Glutamatergic neuron (in vitro differentiated cells): ENCODE results near the gene KDM3A. TPM values are rescaled to one million over a fixed set of nuclear protein-coding genes. Genes with fewer than 3 reads are reported as not detected.

Experiments
- DNase-seq: peaks from one replicate; pipeline ENCODE4 v3.0.0; 2022
- H3K27ac Mint-ChIP-seq: one replicate; pipeline ENCODE4 v1.8.0; 2020; ENCODE audit warnings: mild to moderate bottlenecking, mixed read lengths, inconsistent platforms; ENCODE audit not compliant: unreplicated experiment
- H3K27me3 Mint-ChIP-seq: one replicate; pipeline ENCODE4 v1.8.0; 2020; ENCODE audit warnings: mild to moderate bottlenecking, moderate library complexity, mixed read lengths, inconsistent platforms; ENCODE audit not compliant: unreplicated experiment
- H3K36me3 Mint-ChIP-seq: one replicate; pipeline ENCODE4 v1.8.0; 2020; ENCODE audit warnings: mild to moderate bottlenecking, mixed read lengths, inconsistent platforms; ENCODE audit not compliant: unreplicated experiment
- H3K4me1 Mint-ChIP-seq: one replicate; pipeline ENCODE4 v1.8.0; 2020; ENCODE audit warnings: mild to moderate bottlenecking, low read depth, mixed read lengths, inconsistent platforms; ENCODE audit not compliant: unreplicated experiment
- H3K4me3 Mint-ChIP-seq: one replicate; pipeline ENCODE4 v1.8.0; 2020; ENCODE audit warnings: mild to moderate bottlenecking, mixed read lengths, inconsistent platforms; ENCODE audit not compliant: unreplicated experiment
- H3K9me3 Mint-ChIP-seq: one replicate; pipeline ENCODE4 v1.8.0; 2020; ENCODE audit warnings: mild to moderate bottlenecking, moderate library complexity, mixed read lengths, inconsistent platforms; ENCODE audit not compliant: unreplicated experiment
- CTCF ChIP-seq: fragments of 200-600 bp; sonication (generic); IDR thresholded peaks from one replicate; pipeline ENCODE4 v1.5.0; 2021; ENCODE audit not compliant: partially characterized antibody, unreplicated experiment
- total RNA-seq: library from RNA; stranded (reverse); fragmentation: NEBNext Ultra II Directional; extraction: Animal tissue kit (Norgen Biotek cat#: 25700); gene quantifications from one replicate; pipeline ENCODE4 v1.2.1, GENCODE V29; 2021; ENCODE audit not compliant: unreplicated experiment

The KDM3A gene
- total RNA-seq, 1 donor from 2014 or later: 80.3 TPM

GRCh38 chr2:86499326-86499725 is 58.2 kb downstream of the KDM3A start:
- Mint-ChIP-seq H3K4me3 (no peak overlapping the region), H3K27me3 (peaks cover 6% of the 10 kb centered on the region), H3K4me1 (no peaks in the 10 kb centered on the region), H3K36me3 (peaks cover 59% of the 10 kb centered on the region), H3K27ac (no peak overlapping the region), H3K9me3 (peaks cover 17% of the 10 kb centered on the region)
- DNase-seq: no peak
- no peak for TF ChIP-seq CTCF

GRCh38 chr2:86500325-86501083 is 59.3 kb downstream of the KDM3A start:
- peak; percentile 14 for DNase-seq
- Mint-ChIP-seq H3K36me3 (peaks cover 56% of the 10 kb centered on the region), H3K4me3 (no peak overlapping the region), H3K27ac (no peak overlapping the region), H3K9me3 (peaks cover 17% of the 10 kb centered on the region), H3K4me1 (no peaks in the 10 kb centered on the region), H3K27me3 (peaks cover 7% of the 10 kb centered on the region)
- TF ChIP-seq CTCF: no peak

- peaks cover 1% of the 10 kb centered on the region for H3K27me3 Mint-ChIP-seq
- no peak for DNase-seq
- H3K9me3 Mint-ChIP-seq: peaks cover 4% of the 10 kb centered on the region
- H3K4me3 Mint-ChIP-seq: no peak overlapping the region
- H3K36me3 Mint-ChIP-seq: peaks cover 17% of the 10 kb centered on the region
- H3K4me1 Mint-ChIP-seq: no peaks in the 10 kb centered on the region
- no peak overlapping the region for H3K27ac Mint-ChIP-seq
- no peak for TF ChIP-seq CTCF
These were observed 66.4 kb downstream of the KDM3A start for GRCh38 chr2:86507600-86507999.

- DNase-seq: no peak
- no peak overlapping the region for H3K4me3 Mint-ChIP-seq
- peaks cover 12% of the 10 kb centered on the region for H3K36me3 Mint-ChIP-seq
- no peak for TF ChIP-seq CTCF
- peaks cover under 1% of the 10 kb centered on the region for H3K27me3 Mint-ChIP-seq
- H3K27ac Mint-ChIP-seq: no peak overlapping the region
- H3K9me3 Mint-ChIP-seq: peaks cover 2% of the 10 kb centered on the region
- no peaks in the 10 kb centered on the region for H3K4me1 Mint-ChIP-seq
These were observed 69.3 kb downstream of the KDM3A start for GRCh38 chr2:86510436-86510933.

GRCh38 chr2:86512034-86512433 is 70.9 kb downstream of the KDM3A start:
- TF ChIP-seq CTCF: no peak
- Mint-ChIP-seq H3K27ac (no peak overlapping the region), H3K4me3 (no peak overlapping the region), H3K27me3 (no peaks in the 10 kb centered on the region), H3K4me1 (no peaks in the 10 kb centered on the region), H3K9me3 (peaks cover 2% of the 10 kb centered on the region), H3K36me3 (peaks cover 12% of the 10 kb centered on the region)
- no peak for DNase-seq
